HCT116 (cell line): ENCODE measurements around the gene STAU1. TPM values are rescaled to one million over a fixed set of nuclear protein-coding genes. Genes with fewer than 3 reads are reported as not detected.

Source experiments
- ATAC-seq: fragments of 200-7000 bp; cut with Tn5 transposase; 2 replicates; pipeline ENCODE4 v1.9.1; 2020; ENCODE audit warnings: mild to moderate bottlenecking, moderate library complexity
- BruUV-seq: library from RNA; stranded (reverse); fragments of 400-500 nt; replicated peaks from 2 replicates; lab custom pipeline; 2021; lab: Mats Ljungman, UMichigan
- CTCF ChIA-PET: fragments of 300-600 bp; sonication (Branson Sonifier 250); formaldehyde crosslinking; loops from one replicate; lab custom pipeline; 2021; ENCODE audit warnings: antibody characterized with exemption; lab: Charles Lee
- POLR2A ChIA-PET: fragments of 300-600, 350-600 bp; sonication (Branson Sonifier 250); formaldehyde crosslinking; loops from one replicate; lab custom pipeline; 2021; ENCODE audit warnings: antibody characterized with exemption; lab: Charles Lee
- RAD21 ChIA-PET, 2 experiments: fragments of 300-600 bp; sonication (Branson Sonifier 250); formaldehyde crosslinking; loops; one replicate each; lab custom pipeline; 2023; ENCODE audit warnings: low total read pairs in 2 of 2; ENCODE audit not compliant: uncharacterized antibody in 2 of 2, unreplicated experiment in 2 of 2, low non-redundant PET in 1 of 2; lab: Charles Lee
- DNase-seq: peaks from one replicate; pipeline ENCODE4 v3.0.0-alpha.2; 2010; ENCODE audit warnings: low read depth, low spot score
- H2AFZ ChIP-seq: fragments of 200-600 bp; shearing (Covaris generic), sonication (generic); 2 replicates; pipeline ENCODE4 v1.6.1; 2017; ENCODE audit warnings: low read depth, mixed run types, mixed read lengths, antibody characterized with exemption, low read length; ENCODE audit not compliant: poor library complexity, severe bottlenecking
- H3K27ac ChIP-seq: 2 replicates; pipeline ENCODE4 v1.5.1; 2012; ENCODE audit warnings: low read depth, low read length
- H3K27me3 ChIP-seq: fragments of 200-600 bp; sonication (generic); 2 replicates; pipeline ENCODE4 v1.6.1; 2016; ENCODE audit warnings: mixed run types, low read length, mixed read lengths; ENCODE audit not compliant: insufficient read depth
- H3K36me3 ChIP-seq, 2 experiments: fragments of 200-500 bp in 1 of 2; fragments of 200-600 bp in 1 of 2; sonication (Bioruptor generic) in 1 of 2; sonication (generic) in 1 of 2; 2 replicates each; pipeline versions ENCODE4 v1.5.1 to v1.6.1; 2014 to 2016; ENCODE audit warnings: low read length in 2 of 2, inconsistent platforms in 1 of 2, mixed read lengths in 1 of 2, mixed run types in 1 of 2; ENCODE audit not compliant: insufficient read depth in 2 of 2, control insufficient read depth in 1 of 2
- H3K4me1 ChIP-seq, 2 experiments: fragments of 200-600 bp in 1 of 2; sonication (generic) in 1 of 2; 2 replicates each; pipeline versions ENCODE4 v1.5.1 to v1.6.1; 2012 to 2017; ENCODE audit warnings: low read length in 2 of 2, inconsistent platforms in 1 of 2, mild to moderate bottlenecking in 1 of 2, mixed read lengths in 1 of 2, mixed run types in 1 of 2, moderate library complexity in 1 of 2; ENCODE audit not compliant: insufficient read depth in 2 of 2, control insufficient read depth in 1 of 2
- H3K4me2 ChIP-seq: fragments of 200-600 bp; sonication (generic); 2 replicates; pipeline ENCODE4 v1.6.1; 2017; ENCODE audit warnings: mixed run types, low read length, mixed read lengths
- H3K4me3 ChIP-seq, 2 experiments: fragments of 200-600 bp in 1 of 2; sonication (generic) in 1 of 2; replicated peaks in 1 of 2; 2 replicates each; pipeline ENCODE4 v1.5.1; 2011 to 2016; ENCODE audit warnings: low read length in 2 of 2, control low read depth in 1 of 2, low read depth in 1 of 2, mild to moderate bottlenecking in 1 of 2, mixed read lengths in 1 of 2, mixed run types in 1 of 2
- H3K79me2 ChIP-seq: fragments of 200-600 bp; sonication (generic); 2 replicates; pipeline ENCODE4 v1.6.1; 2017; ENCODE audit warnings: mild to moderate bottlenecking, mixed run types, low read length, moderate library complexity, mixed read lengths; ENCODE audit not compliant: insufficient read depth
- H3K9ac ChIP-seq: fragments of 200-600 bp; sonication (generic); 2 replicates; pipeline ENCODE4 v1.6.1; 2016; ENCODE audit warnings: low read length, mixed read lengths
- H3K9me2 ChIP-seq: fragments of 200-600 bp; sonication (generic), shearing (Covaris generic); 2 replicates; pipeline ENCODE4 v1.6.1; 2017; ENCODE audit warnings: mixed run types, mild to moderate bottlenecking, moderate library complexity; ENCODE audit not compliant: insufficient read depth
- H3K9me3 ChIP-seq, 2 experiments: fragments of 200-500 bp in 1 of 2; fragments of 200-600 bp in 1 of 2; sonication (Bioruptor generic) in 1 of 2; sonication (generic) in 1 of 2; 2 replicates each; pipeline ENCODE4 v1.6.1; 2014 to 2017; ENCODE audit warnings: low read length in 2 of 2, mixed read lengths in 2 of 2, inconsistent platforms in 1 of 2, low read depth in 1 of 2, mild to moderate bottlenecking in 1 of 2, mixed run types in 1 of 2, moderate library complexity in 1 of 2; ENCODE audit not compliant: control insufficient read depth in 1 of 2, insufficient read depth in 1 of 2
- H4K20me1 ChIP-seq: fragments of 200-600 bp; sonication (generic), shearing (Covaris generic); 2 replicates; pipeline ENCODE4 v1.6.1; 2017; ENCODE audit warnings: mixed run types, mild to moderate bottlenecking, moderate library complexity; ENCODE audit not compliant: insufficient read depth
- CEBPB ChIP-seq: IDR thresholded peaks from 2 replicates; pipeline ENCODE4 v1.6.1; 2012; ENCODE audit warnings: low read depth
- ELF1 ChIP-seq: IDR thresholded peaks from 2 replicates; pipeline ENCODE4 v1.6.1; 2012; ENCODE audit warnings: low read depth, borderline replicate concordance
- POLR2A ChIP-seq: IDR thresholded peaks from 2 replicates; pipeline ENCODE4 v1.7.0; 2011; ENCODE audit warnings: borderline replicate concordance; ENCODE audit not compliant: insufficient read depth, insufficient read length; ENCODE audit errors: extremely low read depth
- POLR2AphosphoS5 ChIP-seq: IDR thresholded peaks from 2 replicates; pipeline ENCODE4 v1.6.1; 2011; ENCODE audit warnings: mild to moderate bottlenecking, low read depth, low read length, moderate library complexity
- SRF ChIP-seq: IDR thresholded peaks from 2 replicates; pipeline ENCODE4 v1.6.1; 2012; ENCODE audit warnings: low read depth
- intact Hi-C: fragments of 100-400 bp; cut with micrococcal nuclease; formaldehyde crosslinking; loops from 2 replicates; pipeline ENCODE4 v1.10.0; 2022
- total RNA-seq: library from RNA; stranded (reverse); gene quantifications from one replicate; pipeline ENCODE4 v1.2.1, GENCODE V29; 2021; ENCODE audit not compliant: unreplicated experiment
- TF ChIP-seq, protein P1 (sequence below): IDR thresholded peaks from 2 replicates; pipeline ENCODE4 v1.6.1; 2012
- TF ChIP-seq, protein P2 (sequence below): IDR thresholded peaks from 2 replicates; pipeline ENCODE4 v1.6.1; 2011; ENCODE audit warnings: mild to moderate bottlenecking, low read length, moderate library complexity; ENCODE audit not compliant: insufficient replicate concordance; ENCODE audit errors: extremely low read depth
- TF ChIP-seq, protein P3 (sequence below): IDR thresholded peaks from 2 replicates; pipeline ENCODE4 v1.6.1; 2012; ENCODE audit warnings: low read depth

The STAU1 gene
- total RNA-seq, 1 experiment from 2014 or later: 90.3 TPM

DNA sequence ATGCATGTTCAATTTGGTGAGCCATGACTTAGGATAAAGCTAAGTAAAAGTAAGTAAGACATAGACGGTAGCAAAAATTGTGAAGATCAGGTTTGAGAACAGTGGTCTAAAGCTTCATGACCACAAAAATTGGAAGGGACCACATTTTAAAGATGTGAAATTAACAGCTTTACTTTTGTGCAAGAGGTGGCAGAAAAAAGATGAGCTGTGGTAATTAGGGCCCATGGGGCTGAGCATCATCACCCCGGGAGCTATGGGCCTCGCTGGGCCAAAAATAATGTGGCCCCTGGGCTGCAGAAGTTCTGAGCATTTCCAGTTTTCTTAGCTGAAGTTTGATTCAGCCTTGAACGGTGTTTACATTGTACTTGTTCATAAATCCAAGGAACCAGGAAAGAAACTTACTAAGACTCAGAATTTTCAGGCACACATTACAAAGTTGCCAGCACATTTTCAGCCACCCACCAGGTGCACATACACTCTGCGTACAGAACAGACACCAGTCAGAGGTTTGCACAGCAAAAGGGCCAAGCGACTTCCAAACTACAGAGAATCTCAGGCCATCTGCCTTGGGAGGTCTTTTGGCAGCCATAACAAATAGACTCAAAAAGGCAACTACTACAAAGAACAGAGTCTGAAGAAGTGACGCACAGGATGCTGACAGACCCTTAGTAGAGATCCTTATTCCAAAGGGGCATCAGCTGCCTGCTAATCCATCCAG lies 84.3 kb downstream of the STAU1 start:
- ChIA-PET RAD21 (no interaction called here), CTCF (no interaction called here), POLR2A (no interaction called here)
- no peak overlapping the region for H3K4me2 ChIP-seq
- no peaks in the 10 kb centered on the region for H3K4me1 ChIP-seq
- no peak for ATAC-seq
- H3K27me3 ChIP-seq: no peaks in the 10 kb centered on the region
- H3K9ac ChIP-seq: no peak overlapping the region
- H3K9me2 ChIP-seq: no peaks in the 10 kb centered on the region
- H3K36me3 ChIP-seq: peaks cover 23 to 36% of the 10 kb centered on the region in 2 experiments
- peaks cover 20% of the 10 kb centered on the region; the same call in 1 of the 2 replicates for H4K20me1 ChIP-seq
- no TSS peak for BruUV-seq
- intact Hi-C loops: no loop called here
- no peak overlapping the region for H3K4me3 ChIP-seq
- H3K79me2 ChIP-seq: peaks cover 17% of the 10 kb centered on the region
- no peak overlapping the region for H3K27ac ChIP-seq
- H3K9me3 ChIP-seq: no peaks in the 10 kb centered on the region
- no peak for TF ChIP-seq ELF1
- TF ChIP-seq, protein P1, sequence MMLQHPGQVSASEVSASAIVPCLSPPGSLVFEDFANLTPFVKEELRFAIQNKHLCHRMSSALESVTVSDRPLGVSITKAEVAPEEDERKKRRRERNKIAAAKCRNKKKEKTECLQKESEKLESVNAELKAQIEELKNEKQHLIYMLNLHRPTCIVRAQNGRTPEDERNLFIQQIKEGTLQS: no peak
- TF ChIP-seq CEBPB: no peak
- TF ChIP-seq SRF: no peak
- no peak for TF ChIP-seq POLR2A
- TF ChIP-seq, protein P2, sequence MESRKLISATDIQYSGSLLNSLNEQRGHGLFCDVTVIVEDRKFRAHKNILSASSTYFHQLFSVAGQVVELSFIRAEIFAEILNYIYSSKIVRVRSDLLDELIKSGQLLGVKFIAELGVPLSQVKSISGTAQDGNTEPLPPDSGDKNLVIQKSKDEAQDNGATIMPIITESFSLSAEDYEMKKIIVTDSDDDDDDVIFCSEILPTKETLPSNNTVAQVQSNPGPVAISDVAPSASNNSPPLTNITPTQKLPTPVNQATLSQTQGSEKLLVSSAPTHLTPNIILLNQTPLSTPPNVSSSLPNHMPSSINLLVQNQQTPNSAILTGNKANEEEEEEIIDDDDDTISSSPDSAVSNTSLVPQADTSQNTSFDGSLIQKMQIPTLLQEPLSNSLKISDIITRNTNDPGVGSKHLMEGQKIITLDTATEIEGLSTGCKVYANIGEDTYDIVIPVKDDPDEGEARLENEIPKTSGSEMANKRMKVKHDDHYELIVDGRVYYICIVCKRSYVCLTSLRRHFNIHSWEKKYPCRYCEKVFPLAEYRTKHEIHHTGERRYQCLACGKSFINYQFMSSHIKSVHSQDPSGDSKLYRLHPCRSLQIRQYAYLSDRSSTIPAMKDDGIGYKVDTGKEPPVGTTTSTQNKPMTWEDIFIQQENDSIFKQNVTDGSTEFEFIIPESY: no peak
- TF ChIP-seq POLR2AphosphoS5: no peak
- TF ChIP-seq, protein P3, sequence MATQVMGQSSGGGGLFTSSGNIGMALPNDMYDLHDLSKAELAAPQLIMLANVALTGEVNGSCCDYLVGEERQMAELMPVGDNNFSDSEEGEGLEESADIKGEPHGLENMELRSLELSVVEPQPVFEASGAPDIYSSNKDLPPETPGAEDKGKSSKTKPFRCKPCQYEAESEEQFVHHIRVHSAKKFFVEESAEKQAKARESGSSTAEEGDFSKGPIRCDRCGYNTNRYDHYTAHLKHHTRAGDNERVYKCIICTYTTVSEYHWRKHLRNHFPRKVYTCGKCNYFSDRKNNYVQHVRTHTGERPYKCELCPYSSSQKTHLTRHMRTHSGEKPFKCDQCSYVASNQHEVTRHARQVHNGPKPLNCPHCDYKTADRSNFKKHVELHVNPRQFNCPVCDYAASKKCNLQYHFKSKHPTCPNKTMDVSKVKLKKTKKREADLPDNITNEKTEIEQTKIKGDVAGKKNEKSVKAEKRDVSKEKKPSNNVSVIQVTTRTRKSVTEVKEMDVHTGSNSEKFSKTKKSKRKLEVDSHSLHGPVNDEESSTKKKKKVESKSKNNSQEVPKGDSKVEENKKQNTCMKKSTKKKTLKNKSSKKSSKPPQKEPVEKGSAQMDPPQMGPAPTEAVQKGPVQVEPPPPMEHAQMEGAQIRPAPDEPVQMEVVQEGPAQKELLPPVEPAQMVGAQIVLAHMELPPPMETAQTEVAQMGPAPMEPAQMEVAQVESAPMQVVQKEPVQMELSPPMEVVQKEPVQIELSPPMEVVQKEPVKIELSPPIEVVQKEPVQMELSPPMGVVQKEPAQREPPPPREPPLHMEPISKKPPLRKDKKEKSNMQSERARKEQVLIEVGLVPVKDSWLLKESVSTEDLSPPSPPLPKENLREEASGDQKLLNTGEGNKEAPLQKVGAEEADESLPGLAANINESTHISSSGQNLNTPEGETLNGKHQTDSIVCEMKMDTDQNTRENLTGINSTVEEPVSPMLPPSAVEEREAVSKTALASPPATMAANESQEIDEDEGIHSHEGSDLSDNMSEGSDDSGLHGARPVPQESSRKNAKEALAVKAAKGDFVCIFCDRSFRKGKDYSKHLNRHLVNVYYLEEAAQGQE: no peak
- no peak for DNase-seq
- H2AFZ ChIP-seq: no peak overlapping the region
